ENCODE data around the gene KANTR. TPM values are rescaled to one million over a fixed set of nuclear protein-coding genes. Genes with fewer than 3 reads are reported as not detected.
A peak's percentile ranks its signal among the peaks of the same experiment; 100 is the strongest.

The KANTR gene
- total RNA-seq, 1 experiment from 2014 or later: 9.7 TPM

DNA sequence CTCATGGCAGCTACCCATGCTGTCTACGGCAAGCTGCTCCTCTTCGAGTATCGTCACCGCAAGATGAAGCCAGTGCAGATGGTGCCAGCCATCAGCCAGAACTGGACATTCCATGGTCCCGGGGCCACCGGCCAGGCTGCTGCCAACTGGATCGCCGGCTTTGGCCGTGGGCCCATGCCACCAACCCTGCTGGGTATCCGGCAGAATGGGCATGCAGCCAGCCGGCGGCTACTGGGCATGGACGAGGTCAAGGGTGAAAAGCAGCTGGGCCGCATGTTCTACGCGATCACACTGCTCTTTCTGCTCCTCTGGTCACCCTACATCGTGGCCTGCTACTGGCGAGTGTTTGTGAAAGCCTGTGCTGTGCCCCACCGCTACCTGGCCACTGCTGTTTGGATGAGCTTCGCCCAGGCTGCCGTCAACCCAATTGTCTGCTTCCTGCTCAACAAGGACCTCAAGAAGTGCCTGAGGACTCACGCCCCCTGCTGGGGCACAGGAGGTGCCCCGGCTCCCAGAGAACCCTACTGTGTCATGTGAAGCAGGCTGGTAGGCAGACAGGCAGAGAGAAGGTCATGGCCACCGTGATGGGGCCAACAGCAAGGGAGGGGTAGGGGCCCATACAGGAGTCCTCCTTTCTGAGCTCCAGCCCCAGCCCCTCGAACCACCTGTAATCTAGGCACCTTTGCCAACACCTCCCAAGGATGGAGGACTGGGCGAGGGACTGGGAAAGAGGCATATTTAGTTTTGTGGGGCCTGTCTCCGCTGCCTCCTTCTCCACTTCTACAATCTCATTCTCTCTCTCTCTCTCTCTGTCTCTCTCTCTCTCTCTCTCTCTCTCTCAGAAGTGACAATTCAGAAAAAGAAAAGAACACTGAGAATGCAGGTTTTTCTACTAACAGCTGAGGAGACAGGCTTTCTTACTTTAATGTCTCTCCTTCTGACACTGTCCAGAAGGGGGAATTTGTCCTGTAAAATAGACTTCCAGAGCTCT lies 16.4 kb upstream of the KANTR start:
- BruUV-seq (replicated peaks): no TSS peak
- H2AFZ ChIP-seq (ENCODE audit: low read length): no peak overlapping the region
- no peak overlapping the region for H3K4me2 ChIP-seq (ENCODE audit: low read length)
- CTCF ChIA-PET: no interaction called here
- H3K9me2 ChIP-seq (replicated peaks; ENCODE audit: low read length): no peaks in the 10 kb centered on the region
- no peaks in the 10 kb centered on the region for H3K9me3 ChIP-seq (ENCODE audit: low read length)
- H3F3A ChIP-seq (ENCODE audit: low read length, unreplicated experiment): no peaks in the 10 kb centered on the region
- TF ChIP-seq EZH2 (IDR thresholded peaks at IDR 0.05; ENCODE audit: low read length, unreplicated experiment): no peak
- TF ChIP-seq CTCF (conservative IDR thresholded peaks at IDR 0.05; ENCODE audit: low read depth, low read length): peak; percentile 23; the same call in 1 of the 2 replicates
- no peak for TF ChIP-seq EZH2phosphoT487 (IDR thresholded peaks at IDR 0.05; ENCODE audit: borderline replicate concordance, low read length)
- peaks cover under 1% of the 10 kb centered on the region for H4K20me1 ChIP-seq (ENCODE audit: low read length)
- no peak overlapping the region for H3K9ac ChIP-seq (ENCODE audit: low read length)
- H3K27ac ChIP-seq (ENCODE audit: low read length): no peak overlapping the region
- POLR2A ChIA-PET (ENCODE audit: unreplicated experiment): no interaction called here
- H3K4me1 ChIP-seq (ENCODE audit: insufficient read depth, low read length): peaks cover 2% of the 10 kb centered on the region; the same call in 1 of the 2 replicates
- ATAC-seq: no peak
- intact Hi-C loops (cut with micrococcal nuclease): no loop called here
- no peak overlapping the region for H3K4me3 ChIP-seq (ENCODE audit: low read length)
- DNase-seq: no peak
- peaks cover 2% of the 10 kb centered on the region for H3K79me2 ChIP-seq (ENCODE audit: low read length)
- H3K27me3 ChIP-seq (ENCODE audit: low read length): no peaks in the 10 kb centered on the region
- no peaks in the 10 kb centered on the region for H3K36me3 ChIP-seq (ENCODE audit: low read depth, low read length)

DNA sequence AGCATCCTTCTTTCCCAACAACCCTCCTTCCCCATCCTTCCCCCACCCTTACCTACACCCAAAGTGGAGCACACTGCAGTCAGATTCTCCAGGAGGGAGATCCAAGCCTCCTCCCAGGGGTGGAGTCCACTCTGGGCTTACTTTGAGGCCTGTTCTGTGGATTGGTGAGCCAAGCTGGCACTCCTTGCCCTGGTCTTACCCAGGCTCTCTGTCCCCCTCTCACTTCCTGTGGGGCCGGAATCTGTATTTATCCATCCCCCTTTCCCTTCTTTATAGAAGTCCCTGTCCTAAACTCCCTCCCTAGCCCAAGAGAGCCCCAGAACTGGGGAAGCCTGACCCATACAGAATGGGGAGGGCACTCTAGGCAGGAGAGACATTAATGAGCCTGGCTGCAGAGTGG lies 15.0 kb upstream of the KANTR start:
- no peaks in the 10 kb centered on the region for H3K9me2 ChIP-seq (replicated peaks; ENCODE audit: low read length)
- no peaks in the 10 kb centered on the region for H3K27me3 ChIP-seq (ENCODE audit: low read length)
- no peaks in the 10 kb centered on the region; the same call in 1 of the 2 replicates for H3K4me1 ChIP-seq (ENCODE audit: insufficient read depth, low read length)
- H3F3A ChIP-seq (ENCODE audit: low read length, unreplicated experiment): no peaks in the 10 kb centered on the region
- no TSS peak for BruUV-seq (replicated peaks)
- H3K4me2 ChIP-seq (ENCODE audit: low read length): no peak overlapping the region
- ChIA-PET CTCF (no interaction called here), POLR2A (ENCODE audit: unreplicated experiment) (no interaction called here)
- ATAC-seq (no peak), DNase-seq (no peak)
- H4K20me1 ChIP-seq (ENCODE audit: low read length): peaks cover 15% of the 10 kb centered on the region
- H3K27ac ChIP-seq (ENCODE audit: low read length): no peak overlapping the region
- peaks cover 17% of the 10 kb centered on the region for H3K79me2 ChIP-seq (ENCODE audit: low read length)
- intact Hi-C loops (cut with micrococcal nuclease): no loop called here
- H2AFZ ChIP-seq (ENCODE audit: low read length): no peak overlapping the region
- TF ChIP-seq EZH2 (IDR thresholded peaks at IDR 0.05; ENCODE audit: low read length, unreplicated experiment) (no peak), CTCF (conservative IDR thresholded peaks at IDR 0.05; ENCODE audit: low read depth, low read length) (no peak), EZH2phosphoT487 (IDR thresholded peaks at IDR 0.05; ENCODE audit: borderline replicate concordance, low read length) (no peak)
- H3K36me3 ChIP-seq (ENCODE audit: low read depth, low read length): no peaks in the 10 kb centered on the region
- no peaks in the 10 kb centered on the region for H3K9me3 ChIP-seq (ENCODE audit: low read length)
- no peak overlapping the region for H3K4me3 ChIP-seq (ENCODE audit: low read length)
- no peak overlapping the region for H3K9ac ChIP-seq (ENCODE audit: low read length)

Data from PC-3 (cell line).